CD4-positive, alpha-beta T cell treated with Interleukin-10 for 1 hour (primary cell): Measurements from ENCODE around the gene GPR62.

ENCODE experiments used
- DNase-seq: peaks from one replicate; pipeline ENCODE4 v3.0.0-alpha.2; 2020

The GPR62 gene

GRCh38 chr3:51997172-51997571 lies 42.0 kb downstream of the GPR62 start:
- no peak for DNase-seq

GRCh38 chr3:51997935-51998596 lies 42.9 kb downstream of the GPR62 start:
- DNase-seq: no peak

- DNase-seq: no peak
Observed at GRCh38 chr3:51998774-51999173, 43.6 kb downstream of the GPR62 start.

- DNase-seq: no peak
Observed at GRCh38 chr3:51999846-52000245, 44.7 kb downstream of the GPR62 start.

GRCh38 chr3:52001443-52001974 lies 46.3 kb downstream of the GPR62 start:
- DNase-seq: peak; percentile 89

- no peak for DNase-seq
Observed at GRCh38 chr3:52002748-52003147, 47.6 kb downstream of the GPR62 start.

- no peak for DNase-seq
Observed at GRCh38 chr3:52004163-52004787, 49.1 kb downstream of the GPR62 start.

- no peak for DNase-seq
Observed at GRCh38 chr3:52004906-52005395, 49.8 kb downstream of the GPR62 start.

GRCh38 chr3:52005571-52005986 lies 50.4 kb downstream of the GPR62 start:
- no peak for DNase-seq

GRCh38 chr3:52006017-52006819 lies 51.0 kb downstream of the GPR62 start:
- no peak for DNase-seq

- no peak for DNase-seq
Observed at GRCh38 chr3:52006820-52007133, 51.6 kb downstream of the GPR62 start.
